NCI-H526 (cell line): ENCODE results near the gene RNLS.

Experiments
- DNase-seq, 2 experiments: peaks; one replicate each; lab custom pipeline; 2025; lab: John Stamatoyannopoulos, UW

Gene RNLS

DNA sequence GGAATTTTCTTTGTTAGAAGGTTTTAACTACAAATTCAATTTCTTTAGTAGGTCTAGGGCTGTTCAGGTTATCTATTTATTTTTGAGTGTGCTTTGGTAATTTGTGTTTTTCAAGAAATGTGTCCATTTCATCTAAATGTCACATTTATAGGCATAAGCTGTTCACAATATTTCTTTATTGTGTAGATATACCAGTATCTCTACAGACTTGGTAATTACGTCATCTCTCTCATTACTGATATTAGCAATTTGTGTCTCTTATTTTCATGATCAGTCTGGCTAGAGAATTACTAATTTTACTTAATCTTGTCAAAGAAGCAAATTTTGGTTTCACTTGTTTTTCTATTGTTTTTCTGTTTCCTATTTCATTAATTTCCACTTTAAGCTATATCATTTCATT, 152.0 kb downstream of the RNLS start:
- DNase-seq, result no peak

- DNase-seq, result no peak
These were observed 154.1 kb downstream of the RNLS start for GRCh38 chr10:88428976-88429375.

GRCh38 chr10:88428442-88428841, 154.7 kb downstream of the RNLS start:
- no peak for DNase-seq

DNA sequence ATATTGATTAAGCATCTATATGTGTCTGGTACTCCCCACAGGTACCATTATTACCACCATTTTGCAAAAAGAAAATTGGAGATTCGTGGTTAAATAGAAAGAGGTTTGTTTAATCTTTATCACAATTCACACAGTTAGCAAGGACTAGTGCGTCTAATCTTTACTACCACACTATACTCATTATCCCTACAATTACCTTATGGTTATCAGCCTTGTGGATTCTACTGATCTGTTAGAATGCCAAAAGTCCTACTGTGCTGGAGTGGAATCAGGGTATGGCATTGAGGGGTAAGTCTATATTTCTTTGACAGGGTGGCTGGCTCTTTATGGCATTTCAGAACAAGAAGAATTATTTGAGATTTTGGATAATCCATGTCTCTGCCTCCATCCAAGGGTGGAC, 156.1 kb downstream of the RNLS start:
- no peak for DNase-seq

GRCh38 chr10:88424881-88425280, 158.2 kb downstream of the RNLS start:
- no peak for DNase-seq

DNA sequence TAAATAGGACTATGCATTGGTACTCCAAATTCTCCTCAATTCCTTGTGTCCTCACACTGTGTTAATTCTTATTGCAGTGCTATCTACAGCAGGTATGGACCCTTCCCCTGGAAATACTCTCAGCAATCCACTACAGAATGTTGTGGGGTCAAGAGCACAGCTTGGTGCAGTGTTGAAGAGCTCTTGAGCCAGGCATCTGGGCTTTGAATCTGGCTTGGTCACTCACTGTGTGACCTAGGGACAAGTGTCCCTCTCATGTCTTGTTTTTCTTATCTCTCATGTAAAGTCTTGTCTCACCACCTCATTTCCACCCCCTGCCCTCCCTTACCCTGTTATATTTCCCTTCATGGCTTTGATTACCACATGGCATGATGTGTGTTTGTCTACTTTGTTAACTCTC, 159.4 kb downstream of the RNLS start:
- DNase-seq, result no peak

DNA sequence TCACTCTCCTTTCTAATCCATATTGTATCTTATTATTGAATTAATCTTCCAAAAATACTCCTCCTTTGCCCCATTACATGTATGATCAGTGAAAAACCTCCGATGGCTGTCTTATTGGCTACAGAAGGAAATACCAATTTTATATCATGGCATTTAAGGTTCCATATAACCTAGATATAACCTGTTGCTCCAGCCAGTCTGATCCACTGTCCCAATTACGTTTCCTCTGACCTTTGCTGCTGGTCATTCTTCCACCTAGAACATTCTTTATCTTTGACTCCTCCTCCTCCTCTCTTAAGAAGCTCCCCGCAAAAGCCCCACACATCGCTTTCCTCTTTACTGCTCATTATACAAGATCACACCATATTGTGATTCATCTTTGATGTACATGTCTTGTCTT, 161.5 kb downstream of the RNLS start:
- DNase-seq, result no peak

- no peak for DNase-seq
These were observed 164.2 kb downstream of the RNLS start for GRCh38 chr10:88418871-88419270.

DNA sequence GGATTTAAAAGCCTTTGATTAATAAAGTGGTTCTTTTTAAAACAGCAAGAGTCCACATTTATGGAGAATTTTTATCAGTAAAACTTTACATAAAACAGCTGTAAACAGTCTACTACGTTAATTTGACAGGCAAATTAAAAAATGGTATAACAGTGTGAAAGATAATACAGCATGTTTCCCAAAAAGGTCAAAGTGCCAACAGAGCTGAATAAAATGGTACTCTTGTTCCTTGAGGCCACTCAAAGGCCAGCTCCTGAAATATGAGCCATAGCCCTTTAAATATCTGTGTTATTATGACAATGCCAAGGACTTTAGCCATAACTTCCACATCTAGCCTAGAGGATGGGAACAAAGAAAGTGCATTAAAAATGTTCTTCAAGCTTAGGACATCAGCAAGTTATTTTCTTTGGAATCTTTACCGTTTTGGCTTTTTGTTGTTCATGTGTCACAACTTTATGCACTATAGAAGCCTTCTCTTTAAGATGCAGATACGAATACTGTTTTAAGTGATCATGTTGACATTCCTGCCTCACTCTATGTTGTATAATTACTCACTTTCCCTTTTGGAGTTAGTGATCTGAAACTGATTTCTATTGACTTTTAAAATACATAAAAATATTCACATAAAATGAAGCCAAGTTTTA, 165.6 kb downstream of the RNLS start:
- peak; percentile 67 to 72 for DNase-seq

- DNase-seq, result no peak
These were observed 166.3 kb downstream of the RNLS start for GRCh38 chr10:88416801-88417200.

DNA sequence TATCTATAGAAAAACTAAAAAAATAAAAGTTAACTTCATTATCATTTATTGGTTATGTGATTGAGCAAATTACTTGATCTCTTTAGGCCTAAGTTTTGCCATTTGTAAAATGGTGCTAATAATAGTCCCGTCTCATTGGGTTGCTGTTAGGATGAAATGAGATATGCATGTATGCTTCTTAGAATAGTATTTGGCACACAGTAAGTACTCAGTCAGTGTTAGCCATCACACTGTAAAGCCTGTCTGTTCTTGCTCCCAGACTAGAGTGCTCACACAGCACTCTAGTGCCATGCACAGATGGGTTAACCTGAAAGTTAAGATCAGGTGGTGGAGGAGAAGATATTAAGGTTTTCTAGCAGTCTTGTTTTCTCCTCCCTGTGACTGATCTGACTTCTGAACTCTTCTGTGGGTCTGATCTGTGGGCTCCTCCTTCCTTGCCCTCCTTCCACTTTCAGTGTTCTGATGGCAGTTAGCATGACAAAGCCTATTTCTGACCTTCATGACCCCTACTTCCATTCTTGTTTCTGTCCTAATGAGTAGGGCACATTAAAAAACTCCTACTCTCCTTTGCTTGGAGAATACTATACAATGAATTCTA, 167.5 kb downstream of the RNLS start:
- no peak for DNase-seq

GRCh38 chr10:88413412-88413811, 169.7 kb downstream of the RNLS start:
- DNase-seq, result no peak

DNA sequence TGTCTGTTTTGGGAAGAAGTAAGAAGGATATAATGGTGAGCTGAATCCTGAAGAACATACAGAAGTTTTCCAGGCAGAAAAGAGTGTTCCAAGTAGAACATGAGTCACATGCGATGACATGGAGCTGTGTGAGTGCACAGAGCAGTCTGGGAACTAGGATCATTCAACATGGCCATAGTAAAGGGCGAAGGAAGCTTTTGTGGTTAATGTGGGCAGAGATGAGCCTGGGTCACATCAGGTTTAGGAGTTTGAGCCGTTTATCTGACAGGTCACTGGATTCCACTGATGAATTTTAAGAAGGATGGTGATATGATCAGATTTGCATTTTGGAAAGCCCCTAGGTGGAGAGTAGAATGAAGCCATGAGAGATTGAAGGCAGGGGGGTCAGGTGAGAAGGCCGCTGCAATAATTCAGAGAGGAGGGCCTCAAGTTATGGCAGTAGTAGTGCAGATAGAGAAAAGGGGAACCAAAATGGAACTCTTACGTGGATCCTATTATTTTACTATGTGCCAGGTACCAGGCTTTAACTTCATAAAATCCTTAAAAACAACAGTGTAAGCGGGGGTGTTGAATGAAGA, 171.3 kb downstream of the RNLS start:
- no peak for DNase-seq

DNA sequence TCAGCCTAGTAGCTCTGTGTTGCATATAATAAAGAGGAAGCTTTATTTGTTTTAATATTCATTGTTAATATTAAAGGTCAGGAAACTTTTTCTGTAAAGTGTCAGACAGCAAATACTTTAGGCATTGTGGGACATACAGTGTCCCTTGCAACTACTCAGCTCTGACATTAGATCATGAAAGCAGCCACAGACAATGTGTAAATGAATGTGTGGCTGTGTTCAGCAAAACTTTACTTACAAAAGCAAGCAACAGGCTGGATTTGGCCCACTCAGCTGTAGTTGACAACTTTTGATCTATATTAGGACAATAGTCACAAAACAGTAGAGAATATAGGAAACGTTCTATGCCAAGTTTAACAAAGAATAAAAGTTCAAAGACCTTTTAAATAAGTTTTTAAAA, 173.3 kb downstream of the RNLS start:
- DNase-seq, result no peak

DNA sequence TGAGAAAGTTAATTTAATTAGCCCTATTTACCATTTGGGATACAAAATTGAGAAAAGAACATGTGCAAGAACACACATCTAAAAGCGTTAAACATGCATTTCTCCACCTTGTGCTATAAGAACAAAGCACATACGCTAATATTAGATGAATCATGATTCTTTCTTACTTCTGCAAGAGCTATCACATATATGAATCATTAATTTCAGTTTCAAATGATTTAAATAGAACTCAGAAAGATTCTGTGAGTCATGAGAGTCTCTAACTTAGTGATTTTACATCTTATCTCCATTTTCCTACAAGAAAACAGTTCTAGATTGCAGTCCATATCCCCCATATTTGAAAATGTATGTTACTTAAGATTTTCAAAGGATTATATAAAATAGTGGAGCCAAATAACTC, 173.9 kb downstream of the RNLS start:
- no peak for DNase-seq

DNA sequence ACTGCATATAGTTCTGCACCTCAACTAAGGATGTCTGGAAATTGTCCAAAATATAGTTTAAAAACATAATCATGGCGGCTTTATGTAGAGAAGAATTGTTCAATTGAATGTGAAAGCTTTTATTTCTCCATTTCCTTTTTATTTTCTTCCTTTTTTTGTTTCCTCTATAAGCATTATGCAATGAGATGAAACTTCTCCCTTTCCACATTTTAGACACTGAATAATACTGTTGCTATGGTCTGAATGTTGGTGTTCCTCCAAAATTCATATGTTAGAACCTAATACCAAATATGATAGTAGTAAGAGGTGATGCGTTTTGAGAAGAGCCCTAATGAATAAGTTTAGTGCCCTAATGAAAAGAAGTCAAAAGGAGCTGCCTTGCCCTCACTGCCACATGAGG, 175.0 kb downstream of the RNLS start:
- DNase-seq, result no peak

- no peak for DNase-seq
These were observed 179.0 kb downstream of the RNLS start for GRCh38 chr10:88404133-88404532.

GRCh38 chr10:88401671-88402347, 181.3 kb downstream of the RNLS start:
- no peak for DNase-seq

GRCh38 chr10:88399240-88399639, 183.9 kb downstream of the RNLS start:
- no peak for DNase-seq

DNA sequence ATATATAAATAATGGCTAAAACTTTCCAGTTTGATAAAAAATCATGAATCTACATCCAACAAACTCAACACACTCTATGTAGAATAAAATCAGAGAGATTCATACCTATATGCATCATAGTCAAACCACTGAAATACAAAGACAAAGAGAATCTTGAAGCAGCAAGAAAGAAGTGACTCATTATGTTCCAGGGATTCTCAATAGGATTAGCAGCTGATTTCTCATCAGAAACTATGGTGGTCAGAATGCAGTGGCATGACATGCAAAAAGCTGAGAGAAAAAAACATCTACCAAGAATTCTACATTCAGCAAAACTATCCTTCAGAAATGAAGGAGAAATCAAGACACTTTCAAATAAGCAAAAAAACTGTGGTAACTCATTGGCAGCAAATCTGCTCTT, 187.4 kb downstream of the RNLS start:
- DNase-seq, result no peak

DNA sequence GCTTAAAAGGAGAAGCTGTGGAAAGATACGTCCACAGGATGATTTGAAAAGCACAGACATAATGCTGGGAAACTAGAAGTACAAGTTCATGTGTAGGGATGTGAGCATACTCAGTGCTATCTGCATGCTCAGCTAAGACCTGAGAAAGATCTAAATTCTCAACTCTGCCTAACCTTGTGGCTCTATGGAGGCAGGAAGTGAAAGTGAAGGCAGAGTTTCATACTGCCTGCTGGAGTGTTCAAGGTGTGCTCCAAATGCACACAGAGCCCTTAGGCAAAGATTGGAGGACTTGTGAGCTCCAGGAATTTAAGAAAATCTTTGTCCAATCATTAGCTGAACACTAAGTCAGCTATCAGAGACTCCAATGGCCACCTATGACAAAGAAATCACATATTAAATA, 190.9 kb downstream of the RNLS start:
- DNase-seq, result no peak

DNA sequence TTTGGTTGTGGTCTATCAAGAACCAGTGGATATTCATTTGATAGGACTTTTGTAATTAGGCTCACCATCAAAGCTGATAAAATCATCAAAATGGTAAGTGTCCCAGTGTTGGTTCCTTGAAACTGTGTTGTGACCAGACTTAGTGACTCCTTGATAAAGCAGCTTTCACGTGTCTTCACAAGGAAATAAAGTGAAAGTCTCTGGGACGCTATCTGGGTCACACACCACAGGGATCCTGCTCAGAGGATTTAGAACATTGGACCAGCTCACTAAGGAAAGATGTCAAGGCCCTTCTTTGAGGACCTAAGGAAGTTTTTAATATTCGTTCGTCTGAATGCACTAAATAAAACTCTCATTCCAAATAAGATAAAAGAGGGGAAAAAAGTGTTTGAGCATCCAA, 193.1 kb downstream of the RNLS start:
- DNase-seq, result no peak

DNA sequence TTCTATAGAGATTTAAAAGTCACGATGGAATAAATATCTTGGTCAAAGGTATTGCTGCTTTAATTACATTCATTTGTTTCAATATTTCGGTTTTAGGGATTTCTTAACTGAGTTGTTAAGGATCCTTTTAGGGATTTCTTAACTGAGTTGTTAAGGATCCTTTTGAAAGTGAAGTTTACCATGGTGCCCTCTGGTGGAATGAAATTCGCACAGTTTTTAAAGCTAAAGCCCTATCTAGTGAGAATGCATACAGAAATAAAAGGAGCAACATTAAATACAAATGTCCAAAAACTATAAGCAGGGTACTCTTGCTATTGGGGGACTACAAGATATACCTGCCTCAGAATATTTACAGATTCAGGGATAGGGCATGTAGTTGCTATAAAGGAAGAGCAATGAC, 193.7 kb downstream of the RNLS start:
- peak in 1 of 2 experiments; percentile 39 for DNase-seq
